Measurements from ENCODE around the gene RAB21. TPM values are rescaled to one million over a fixed set of nuclear protein-coding genes. Genes with fewer than 3 reads are reported as not detected.
"Not testable (repeated sequence)": the region's sequence is repeated elsewhere in the genome, so short reads cannot be mapped to it uniquely, and the experiment has no call there.

The RAB21 gene
- total RNA-seq, 2 donors from 2014 or later = 95.7 to 117 TPM

- DNase-seq (no peak), ATAC-seq (peak; percentile 78 to 86)
- intact Hi-C loops (cut with DNase I) = loop anchor here (5.0 to 10.0 kb wide), 2 partner anchors 52 to 330 kb away; no protein-coding TSS in a partner anchor
Measured at GRCh38 chr12:71746974-71747611, 7.6 kb upstream of the RAB21 start.

DNA sequence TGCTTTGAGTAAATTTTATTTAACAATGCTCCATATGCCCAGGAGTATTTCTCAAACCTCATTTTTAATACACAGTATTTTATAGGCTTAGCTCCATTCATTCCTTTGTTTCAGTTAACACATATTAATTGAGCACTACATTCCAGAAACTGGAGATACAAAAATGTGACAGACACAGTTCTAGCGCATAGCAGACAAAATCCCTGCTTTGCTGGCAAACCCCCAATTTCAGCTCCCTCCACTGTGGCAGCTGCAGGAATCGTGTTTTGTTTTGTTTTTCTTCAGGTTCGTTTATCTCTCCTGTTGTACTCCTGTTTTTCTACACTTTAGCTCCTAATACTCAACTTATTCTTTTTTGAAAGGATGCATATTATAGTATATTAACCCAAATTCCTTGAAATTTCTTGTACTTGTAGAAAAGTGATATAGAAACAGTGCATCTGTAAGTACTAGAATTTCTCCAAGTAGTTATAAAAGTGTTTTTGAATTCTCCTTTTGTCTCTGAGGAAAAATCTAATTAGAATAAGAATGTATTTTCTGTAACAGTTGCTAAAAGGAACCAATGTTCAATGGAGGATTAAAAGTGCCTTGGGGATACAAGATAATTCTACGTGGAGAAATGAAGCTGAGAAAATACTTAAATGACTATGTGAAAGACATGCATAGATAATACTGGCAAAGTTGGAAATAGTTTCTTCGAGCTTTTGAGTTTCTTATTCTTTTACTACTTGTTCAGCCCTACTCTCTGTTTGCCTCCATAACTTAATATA is 6.4 kb upstream of the RAB21 start:
- intact Hi-C loops (cut with DNase I) = loop anchor here (5.0 to 10.0 kb wide), 2 partner anchors 53 to 331 kb away; no protein-coding TSS in a partner anchor
- ATAC-seq (no peak), DNase-seq (no peak)

DNA sequence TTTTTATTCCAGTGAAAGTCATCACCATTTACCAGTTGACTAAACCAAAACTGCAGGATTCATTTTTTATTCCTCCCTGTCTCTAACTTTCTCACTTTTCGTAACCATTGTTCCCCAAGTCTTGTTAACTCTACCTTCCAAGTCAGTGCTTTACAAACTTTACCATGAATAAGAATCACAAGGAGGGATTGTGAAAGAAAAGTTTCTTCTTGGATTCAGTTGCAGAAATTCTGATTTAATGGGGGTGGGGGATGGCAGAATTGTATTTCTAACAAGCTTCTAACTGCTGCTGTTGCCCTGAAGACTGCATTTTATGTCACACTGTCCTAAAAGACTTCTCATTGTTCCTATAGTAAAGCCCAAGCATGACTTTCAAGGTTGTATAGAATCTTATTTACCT is 5.0 kb upstream of the RAB21 start:
- intact Hi-C loops (cut with DNase I) = loop anchor here (5.0 to 10.0 kb wide), 3 partner anchors 55 to 332 kb away; partner anchors contain the start of genes THAP2 (in 1 of the 2) and ZFC3H1 (in 1 of the 2)

GRCh38 chr12:71752891-71753290 is 1.8 kb upstream of the RAB21 start:
- intact Hi-C loops (cut with DNase I) = loop anchor here in 1 of 2 donors (10.0 kb wide), 1 partner anchor 88 kb away; the partner anchor contains the start of genes THAP2 and ZFC3H1

More for the DNA sequence above, 5.0 kb upstream of the RAB21 start:
- ATAC-seq (no peak), DNase-seq (no peak)

DNA sequence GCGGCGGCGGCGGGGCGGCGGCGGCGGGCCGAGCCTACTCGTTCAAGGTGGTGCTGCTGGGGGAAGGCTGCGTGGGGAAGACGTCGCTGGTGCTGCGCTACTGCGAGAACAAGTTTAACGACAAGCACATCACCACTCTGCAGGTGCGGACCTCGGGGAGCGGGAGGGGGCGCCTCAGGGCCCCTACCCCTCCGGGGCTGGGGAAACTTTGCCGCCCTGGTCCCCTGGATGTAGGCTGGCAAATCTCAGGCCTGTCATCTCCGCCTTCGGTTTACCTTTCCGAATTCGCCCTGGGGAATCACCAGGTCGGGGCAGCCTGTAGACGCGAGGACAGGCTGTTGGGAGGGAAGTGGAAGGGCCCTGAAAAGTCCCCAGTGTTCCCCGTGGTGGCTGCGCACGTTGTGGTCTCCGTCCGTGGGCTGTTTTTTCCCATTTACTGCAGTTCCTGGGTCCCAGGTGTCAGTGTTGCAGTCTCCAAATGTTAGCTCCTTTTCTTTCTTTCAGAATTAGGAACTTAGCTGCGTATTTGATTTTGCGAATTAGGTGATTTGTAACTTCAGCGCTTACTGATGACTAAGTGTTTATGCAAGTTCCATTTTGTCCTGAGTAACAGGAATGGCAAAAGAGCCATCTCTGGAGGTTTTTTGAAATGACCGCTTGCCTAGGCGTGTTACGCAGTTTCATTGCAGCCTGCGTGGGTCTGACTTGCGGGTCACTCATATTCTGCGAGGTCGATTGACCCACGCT is 656 bp downstream of the RAB21 start:
- DNase-seq (peak; percentile 34), ATAC-seq (peak; percentile 29 to 41)
- intact Hi-C loops (cut with DNase I) = loop anchor here in 1 of 2 donors (10.0 kb wide), 1 partner anchor 91 kb away; the partner anchor contains the start of genes THAP2 and ZFC3H1

More at GRCh38 chr12:71752891-71753290, 1.8 kb upstream of the RAB21 start:
- ATAC-seq (no peak), DNase-seq (no peak)

DNA sequence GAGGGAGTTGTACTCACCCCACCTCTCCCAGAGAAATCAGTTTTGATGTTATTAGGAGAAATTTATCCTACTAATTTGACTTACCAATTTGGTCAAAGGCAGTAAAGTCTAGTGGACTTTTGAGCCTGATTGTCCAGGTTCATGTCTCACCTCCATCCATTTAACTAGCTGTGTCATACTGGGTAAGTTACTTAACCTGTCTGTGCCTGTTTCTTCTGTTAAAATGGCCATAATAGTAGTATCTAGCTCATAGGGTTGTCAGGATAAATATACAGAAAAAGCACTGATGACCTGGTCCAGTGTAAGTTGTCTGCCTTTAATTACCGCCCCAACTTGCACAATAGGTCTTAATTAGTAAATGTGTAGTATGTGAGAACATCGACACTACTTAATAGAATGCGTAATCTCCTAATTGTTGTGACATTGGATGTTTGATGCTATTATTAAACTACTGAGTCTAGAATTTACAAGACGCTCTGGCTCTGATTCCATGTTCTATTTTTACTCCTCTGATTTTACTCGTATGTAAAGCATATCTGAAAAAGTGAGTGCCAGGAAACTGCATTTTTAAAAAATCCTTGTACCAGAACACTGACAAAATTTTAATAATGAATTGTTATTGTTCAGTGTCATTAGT is 1.5 kb downstream of the RAB21 start:
- ATAC-seq (peak in 1 of 2 donors; percentile 7), DNase-seq (no peak)
- intact Hi-C loops (cut with DNase I) = loop anchor here in 1 of 2 donors (10.0 kb wide), 1 partner anchor 91 kb away; the partner anchor contains the start of genes THAP2 and ZFC3H1

- ATAC-seq (no peak), DNase-seq (no peak)
- intact Hi-C loops (cut with DNase I) = loop anchor here in 1 of 2 donors (10.0 kb wide), 1 partner anchor 95 kb away; the partner anchor contains the start of genes THAP2 and ZFC3H1
Measured at GRCh38 chr12:71759941-71760340, 5.3 kb downstream of the RAB21 start.

GRCh38 chr12:71760471-71760870 is 5.8 kb downstream of the RAB21 start:
- intact Hi-C loops (cut with DNase I) = no loop called here
- no peak for ATAC-seq
- DNase-seq = no peak

- not testable (repeated sequence) for DNase-seq, ATAC-seq
Measured at GRCh38 chr12:71761354-71761753, 6.7 kb downstream of the RAB21 start.

DNA sequence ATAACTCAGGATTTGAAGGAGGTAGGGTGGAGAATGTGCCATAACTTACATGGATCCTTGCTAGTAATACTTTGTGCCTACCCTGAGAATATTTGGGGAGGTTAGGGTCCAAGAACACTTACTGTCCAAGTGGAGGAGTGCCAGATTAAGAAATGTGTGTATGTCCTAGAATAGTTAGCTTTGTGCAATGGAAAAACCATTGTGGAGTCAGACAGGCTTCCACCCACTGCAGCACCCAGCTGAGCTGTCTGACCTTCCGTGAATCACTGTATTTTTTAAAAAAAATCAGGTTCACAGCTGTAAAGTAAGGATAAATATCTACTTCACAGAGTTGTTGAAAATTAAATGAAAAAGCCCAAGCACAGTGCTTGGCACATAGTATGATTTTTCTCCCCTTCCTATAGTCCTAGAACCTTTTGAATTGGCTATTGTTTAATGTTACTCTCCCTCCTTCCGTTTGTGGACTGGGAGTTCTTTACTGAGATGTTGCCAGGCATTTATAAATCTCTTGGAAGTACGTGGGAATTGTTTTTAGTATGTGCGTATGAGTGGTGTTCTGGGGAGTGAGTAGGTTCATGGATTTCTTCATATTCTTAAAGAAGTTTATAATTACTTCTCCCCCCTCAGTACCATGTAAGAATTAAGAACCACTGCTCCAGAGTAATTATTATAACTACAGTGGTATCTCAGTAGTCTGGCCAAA is 9.2 kb downstream of the RAB21 start:
- intact Hi-C loops (cut with DNase I) = no loop called here
- no peak for DNase-seq
- peak in 1 of 2 donors; percentile 61 for ATAC-seq

More at GRCh38 chr12:71761354-71761753, 6.7 kb downstream of the RAB21 start:
- intact Hi-C loops (cut with DNase I) = not testable (repeated sequence)

DNA sequence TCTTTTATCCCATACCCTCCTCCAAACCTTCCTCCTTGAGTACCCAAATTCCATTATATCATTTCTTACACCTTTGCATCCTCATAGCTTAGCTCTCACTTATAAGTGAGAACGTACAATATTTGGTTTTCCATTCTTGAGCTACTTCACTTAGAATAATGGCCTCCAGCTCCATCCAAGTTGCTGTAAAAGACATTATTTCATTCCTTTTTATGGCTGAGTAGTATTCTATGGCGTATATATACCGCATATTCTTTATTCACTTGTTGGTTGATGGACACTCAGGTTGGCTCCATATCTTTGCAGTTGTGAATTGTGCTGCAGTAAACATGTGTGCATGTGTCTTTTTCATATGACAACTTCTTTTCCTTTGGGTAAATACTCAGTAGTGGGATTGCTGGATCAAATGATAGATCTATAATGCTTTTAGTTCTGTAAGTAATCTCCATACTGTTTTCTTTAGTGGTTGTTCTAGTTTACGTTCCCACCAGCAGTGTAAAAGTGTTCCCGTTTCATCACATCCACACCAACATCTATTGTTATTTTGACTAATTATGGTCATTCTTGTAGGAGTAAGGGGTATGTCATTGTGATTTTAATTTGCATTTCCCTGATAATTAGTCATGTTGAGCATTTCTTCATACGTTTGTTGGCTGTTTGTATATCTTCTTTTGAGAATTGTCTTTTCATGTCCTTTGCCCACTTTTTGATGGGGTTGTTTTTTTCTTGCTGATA is 10.1 kb downstream of the RAB21 start:
- intact Hi-C loops (cut with DNase I) = no loop called here
- no peak for ATAC-seq
- DNase-seq = no peak

- DNase-seq (no peak), ATAC-seq (peak in 1 of 2 donors; percentile 29)
- intact Hi-C loops (cut with DNase I) = no loop called here
Measured at GRCh38 chr12:71766202-71766601, 11.5 kb downstream of the RAB21 start.

DNA sequence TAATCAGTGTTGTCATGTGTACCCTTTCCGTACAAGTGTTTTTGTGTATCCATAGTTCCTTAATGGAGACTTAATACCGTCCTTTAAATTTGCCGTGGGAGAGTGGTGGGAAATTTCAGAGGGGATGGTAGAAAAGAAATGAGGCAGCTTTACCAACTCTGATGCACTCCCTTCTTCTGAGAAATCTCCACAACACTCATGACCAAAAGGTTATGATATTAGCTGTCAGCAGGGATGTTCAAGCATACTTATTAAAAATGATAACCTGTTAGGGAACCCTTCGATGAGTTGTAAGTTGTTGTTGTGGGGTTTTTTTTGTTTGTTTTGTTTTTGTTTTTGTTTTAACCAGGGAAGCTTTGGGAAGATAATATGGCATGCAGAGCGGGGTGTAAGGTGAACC is 12.5 kb downstream of the RAB21 start:
- ATAC-seq (no peak), DNase-seq (no peak)

DNA sequence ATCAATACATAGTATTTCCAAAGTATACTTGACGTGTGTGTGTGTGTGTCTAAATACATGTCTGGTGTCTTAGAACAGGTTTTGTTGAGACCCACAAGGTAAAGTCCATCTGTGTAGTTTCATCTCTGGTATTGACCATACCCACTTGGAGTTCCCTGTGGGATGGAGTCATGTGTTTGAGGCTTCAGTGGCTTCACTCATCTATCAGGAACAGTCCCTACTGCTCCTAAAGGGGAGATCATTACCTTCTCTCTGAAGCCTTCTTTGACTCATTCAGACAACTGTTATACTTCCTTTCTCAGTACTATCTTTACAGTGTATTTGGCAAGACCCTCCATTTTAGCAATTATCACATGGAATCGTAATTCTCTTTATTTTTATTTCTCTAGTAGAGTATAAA is 14.2 kb downstream of the RAB21 start:
- DNase-seq (no peak), ATAC-seq (no peak)
- intact Hi-C loops (cut with DNase I) = no loop called here

More for the DNA sequence above, 12.5 kb downstream of the RAB21 start:
- intact Hi-C loops (cut with DNase I) = no loop called here

- no peak for ATAC-seq
- DNase-seq = no peak
- intact Hi-C loops (cut with DNase I) = no loop called here
Measured at GRCh38 chr12:71771069-71771468, 16.4 kb downstream of the RAB21 start.

- DNase-seq (no peak), ATAC-seq (no peak)
- intact Hi-C loops (cut with DNase I) = no loop called here
Measured at GRCh38 chr12:71772735-71773134, 18.1 kb downstream of the RAB21 start.

DNA sequence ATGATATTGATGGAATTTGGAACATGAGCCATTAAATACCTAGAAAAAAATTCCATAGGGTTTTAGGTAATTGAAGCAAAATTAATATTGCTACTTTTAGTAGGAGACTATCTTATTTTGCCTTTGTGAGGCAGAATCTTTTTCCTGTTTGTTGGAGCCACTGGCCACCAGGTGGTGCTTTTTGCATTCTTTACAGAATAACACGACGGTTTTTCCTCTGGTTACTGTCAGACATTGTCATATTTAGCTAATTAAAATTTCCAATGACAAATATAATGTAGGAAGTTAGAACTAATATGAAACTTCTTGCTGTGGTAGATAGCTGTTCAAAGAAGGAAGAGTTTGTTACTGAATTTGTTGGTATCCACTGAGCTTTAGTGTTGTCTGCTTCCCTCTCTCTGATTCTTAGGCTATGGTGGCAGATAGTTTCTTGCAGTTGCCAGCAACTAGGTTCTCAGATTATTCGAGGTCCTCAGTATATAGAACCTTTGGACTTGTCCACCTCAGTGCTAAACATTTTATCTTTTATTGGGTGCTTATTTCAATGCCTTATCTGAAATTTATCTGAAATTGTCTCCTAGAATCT is 25.7 kb downstream of the RAB21 start:
- ATAC-seq (peak in 1 of 2 donors; percentile 34), DNase-seq (peak; percentile 31)
- intact Hi-C loops (cut with DNase I) = loop anchor here in 1 of 2 donors (10.0 kb wide), 1 partner anchor 54 kb away; the partner anchor contains the start of gene TBC1D15
